K562 (cell line): ENCODE results near the gene SLC35D3. TPM values are rescaled to one million over a fixed set of nuclear protein-coding genes. Genes with fewer than 3 reads are reported as not detected.

ENCODE experiments used
- BRD9 ChIP-seq: fragments of 450-650 bp; IDR thresholded peaks from 2 replicates; pipeline ENCODE4 v1.6.1; 2018; ENCODE audit warnings: low read depth; ENCODE audit not compliant: partially characterized antibody
- DEAF1 ChIP-seq: fragments of 450-650 bp; formaldehyde crosslinking; IDR thresholded peaks from 2 replicates; pipeline ENCODE4 v1.4.0; 2020; ENCODE audit warnings: mild to moderate bottlenecking, moderate library complexity
- RAD21 ChIP-seq, 2 experiments: fragments of 250-450 bp in 1 of 2; fragments of 450-650 bp in 1 of 2; sonication (Bioruptor Pico) in 1 of 2; formaldehyde crosslinking in 1 of 2; IDR thresholded peaks in 1 of 2; conservative IDR thresholded peaks in 1 of 2; 2 replicates each; pipeline versions ENCODE4 v1.4.0 to v1.8.0; 2020 to 2022; ENCODE audit warnings: mild to moderate bottlenecking in 2 of 2, moderate library complexity in 1 of 2
- STAG1 ChIP-seq: sonication (generic); formaldehyde crosslinking; IDR thresholded peaks from 2 replicates; pipeline ENCODE4 v1.5.0; 2020; ENCODE audit warnings: missing genetic modification reagents, borderline replicate concordance
- polyA plus RNA-seq, 8 experiments: library from polyadenylated mRNA; depleted of rRNA in 4 of 8; stranded (reverse) in 5 of 8; unstranded in 3 of 8; fragments of >200 nt; fragmentation: Nextera tagmentation in 2 of 8; fragmentation: Illumina TruSeq in 1 of 8; extraction: Ambion mirVana in 2 of 8; extraction: Trizol in 1 of 8; gene quantifications; 2 replicates each; pipeline versions ENCODE4 v1.2.1 to v1.2.3, GENCODE V29; 2011 to 2014; ENCODE audit warnings: inconsistent platforms in 1 of 8, missing spikeins in 1 of 8
- total RNA-seq, 7 experiments: library from RNA; depleted of rRNA in 6 of 7; stranded (reverse); fragments of >200 nt in 6 of 7; fragmentation: Illumina TruSeq in 2 of 7; extraction: Trizol in 2 of 7; gene quantifications; 2 replicates each; pipeline versions ENCODE4 v1.2.1 to v1.2.3, GENCODE V29; 2011 to 2021; ENCODE audit warnings: low replicate concordance in 1 of 7
- TF ChIP-seq, protein P1 (sequence below), 2 experiments: fragments of 450-650 bp; formaldehyde crosslinking in 1 of 2; IDR thresholded peaks; 2 replicates each; pipeline versions ENCODE4 v1.4.0 to v1.6.1; 2014 to 2020; ENCODE audit warnings: mild to moderate bottlenecking in 2 of 2, borderline replicate concordance in 1 of 2, low read depth in 1 of 2
- TF ChIP-seq, protein P2 (sequence below), 3 experiments: IDR thresholded peaks in 2 of 3; conservative IDR thresholded peaks in 1 of 3; 2 replicates each; pipeline ENCODE4 v1.5.1; 2011 to 2012; ENCODE audit warnings: low read length in 3 of 3, mild to moderate bottlenecking in 3 of 3, control low read depth in 2 of 3, improper control_type of control experiment in 1 of 3, inconsistent platforms in 1 of 3, low read depth in 1 of 3, mixed read lengths in 1 of 3, moderate library complexity in 1 of 3; ENCODE audit not compliant: insufficient read depth in 2 of 3

Gene SLC35D3
- total and polyA plus RNA-seq, 9 of the 15 experiments (the other 6 are each of a cell fraction or from before 2014, with no cell fraction given), result not detected

GRCh38 chr6:136927292-136927691, 5.2 kb downstream of the SLC35D3 start (continued):
- TF ChIP-seq RAD21 (CRISPR knock-in tag; conservative IDR thresholded peaks at IDR 0.05 in 1 of 2, IDR thresholded peaks at IDR 0.05 in 1 of 2) (peak; percentile 71 to 88), BRD9 (no peak), STAG1 (peak; percentile 58; the same call in 1 of the 2 replicates), DEAF1 (CRISPR knock-in tag) (peak; percentile 65)
- TF ChIP-seq, protein P1, sequence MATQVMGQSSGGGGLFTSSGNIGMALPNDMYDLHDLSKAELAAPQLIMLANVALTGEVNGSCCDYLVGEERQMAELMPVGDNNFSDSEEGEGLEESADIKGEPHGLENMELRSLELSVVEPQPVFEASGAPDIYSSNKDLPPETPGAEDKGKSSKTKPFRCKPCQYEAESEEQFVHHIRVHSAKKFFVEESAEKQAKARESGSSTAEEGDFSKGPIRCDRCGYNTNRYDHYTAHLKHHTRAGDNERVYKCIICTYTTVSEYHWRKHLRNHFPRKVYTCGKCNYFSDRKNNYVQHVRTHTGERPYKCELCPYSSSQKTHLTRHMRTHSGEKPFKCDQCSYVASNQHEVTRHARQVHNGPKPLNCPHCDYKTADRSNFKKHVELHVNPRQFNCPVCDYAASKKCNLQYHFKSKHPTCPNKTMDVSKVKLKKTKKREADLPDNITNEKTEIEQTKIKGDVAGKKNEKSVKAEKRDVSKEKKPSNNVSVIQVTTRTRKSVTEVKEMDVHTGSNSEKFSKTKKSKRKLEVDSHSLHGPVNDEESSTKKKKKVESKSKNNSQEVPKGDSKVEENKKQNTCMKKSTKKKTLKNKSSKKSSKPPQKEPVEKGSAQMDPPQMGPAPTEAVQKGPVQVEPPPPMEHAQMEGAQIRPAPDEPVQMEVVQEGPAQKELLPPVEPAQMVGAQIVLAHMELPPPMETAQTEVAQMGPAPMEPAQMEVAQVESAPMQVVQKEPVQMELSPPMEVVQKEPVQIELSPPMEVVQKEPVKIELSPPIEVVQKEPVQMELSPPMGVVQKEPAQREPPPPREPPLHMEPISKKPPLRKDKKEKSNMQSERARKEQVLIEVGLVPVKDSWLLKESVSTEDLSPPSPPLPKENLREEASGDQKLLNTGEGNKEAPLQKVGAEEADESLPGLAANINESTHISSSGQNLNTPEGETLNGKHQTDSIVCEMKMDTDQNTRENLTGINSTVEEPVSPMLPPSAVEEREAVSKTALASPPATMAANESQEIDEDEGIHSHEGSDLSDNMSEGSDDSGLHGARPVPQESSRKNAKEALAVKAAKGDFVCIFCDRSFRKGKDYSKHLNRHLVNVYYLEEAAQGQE (IDR thresholded peaks at IDR 0.05; ENCODE audit: borderline replicate concordance), result peak; percentile 65
- TF ChIP-seq, protein P1 (CRISPR knock-in tag; IDR thresholded peaks at IDR 0.05; ENCODE audit: low read depth), result no peak
- TF ChIP-seq, protein P2, sequence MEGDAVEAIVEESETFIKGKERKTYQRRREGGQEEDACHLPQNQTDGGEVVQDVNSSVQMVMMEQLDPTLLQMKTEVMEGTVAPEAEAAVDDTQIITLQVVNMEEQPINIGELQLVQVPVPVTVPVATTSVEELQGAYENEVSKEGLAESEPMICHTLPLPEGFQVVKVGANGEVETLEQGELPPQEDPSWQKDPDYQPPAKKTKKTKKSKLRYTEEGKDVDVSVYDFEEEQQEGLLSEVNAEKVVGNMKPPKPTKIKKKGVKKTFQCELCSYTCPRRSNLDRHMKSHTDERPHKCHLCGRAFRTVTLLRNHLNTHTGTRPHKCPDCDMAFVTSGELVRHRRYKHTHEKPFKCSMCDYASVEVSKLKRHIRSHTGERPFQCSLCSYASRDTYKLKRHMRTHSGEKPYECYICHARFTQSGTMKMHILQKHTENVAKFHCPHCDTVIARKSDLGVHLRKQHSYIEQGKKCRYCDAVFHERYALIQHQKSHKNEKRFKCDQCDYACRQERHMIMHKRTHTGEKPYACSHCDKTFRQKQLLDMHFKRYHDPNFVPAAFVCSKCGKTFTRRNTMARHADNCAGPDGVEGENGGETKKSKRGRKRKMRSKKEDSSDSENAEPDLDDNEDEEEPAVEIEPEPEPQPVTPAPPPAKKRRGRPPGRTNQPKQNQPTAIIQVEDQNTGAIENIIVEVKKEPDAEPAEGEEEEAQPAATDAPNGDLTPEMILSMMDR (IDR thresholded peaks at IDR 0.05 in 2 of 3, conservative IDR thresholded peaks at IDR 0.05 in 1 of 3; ENCODE audit: insufficient read depth in 2 of 3, low read depth in 1 of 3, low read length in 3 of 3), result peak; percentile 64 to 78 (median 78)
